Nephron progenitor cell (in vitro differentiated cells): Measurements from ENCODE around the gene CHRDL2.
"Not testable (repeated sequence)": the region's sequence is repeated elsewhere in the genome, so short reads cannot be mapped to it uniquely, and the experiment has no call there.

Source experiments
- DNase-seq: peaks from one replicate; pipeline ENCODE4 v3.0.0; 2021
- H3K27ac Mint-ChIP-seq: 2 replicates; pipeline ENCODE4 v1.8.0; 2021; ENCODE audit warnings: mild to moderate bottlenecking, moderate library complexity, mixed read lengths
- H3K27me3 Mint-ChIP-seq: 2 replicates; pipeline ENCODE4 v1.8.0; 2021; ENCODE audit warnings: mild to moderate bottlenecking, low read depth, mixed read lengths; ENCODE audit not compliant: poor library complexity
- H3K36me3 Mint-ChIP-seq: 2 replicates; pipeline ENCODE4 v1.8.0; 2021; ENCODE audit warnings: low read depth, mixed read lengths
- H3K4me1 Mint-ChIP-seq: 2 replicates; pipeline ENCODE4 v1.8.0; 2021; ENCODE audit warnings: mixed read lengths
- H3K4me3 Mint-ChIP-seq: 2 replicates; pipeline ENCODE4 v1.8.0; 2021; ENCODE audit warnings: mild to moderate bottlenecking, moderate library complexity, mixed read lengths
- H3K9me3 Mint-ChIP-seq: 2 replicates; pipeline ENCODE4 v1.8.0; 2021; ENCODE audit warnings: mild to moderate bottlenecking, moderate library complexity, mixed read lengths
- CTCF ChIP-seq: fragments of 200-600 bp; sonication (generic); IDR thresholded peaks from 2 replicates; pipeline ENCODE4 v1.5.0; 2021; ENCODE audit warnings: antibody characterized with exemption

The CHRDL2 gene

GRCh38 chr11:74766905-74767304 is 35.7 kb upstream of the CHRDL2 start:
- Mint-ChIP-seq H3K27ac (no peak overlapping the region), H3K9me3 (peaks cover 42% of the 10 kb centered on the region), H3K36me3 (peaks cover 44% of the 10 kb centered on the region), H3K4me3 (no peak overlapping the region), H3K4me1 (no peaks in the 10 kb centered on the region), H3K27me3 (no peaks in the 10 kb centered on the region)
- DNase-seq = no peak
- no peak for TF ChIP-seq CTCF

GRCh38 chr11:74756571-74756970 is 25.3 kb upstream of the CHRDL2 start:
- no peak for DNase-seq
- H3K27me3 Mint-ChIP-seq = no peaks in the 10 kb centered on the region
- no peak overlapping the region for H3K4me3 Mint-ChIP-seq
- no peaks in the 10 kb centered on the region for H3K4me1 Mint-ChIP-seq
- peaks cover 28% of the 10 kb centered on the region for H3K36me3 Mint-ChIP-seq
- TF ChIP-seq CTCF = no peak
- peaks cover 20% of the 10 kb centered on the region for H3K9me3 Mint-ChIP-seq
- no peak overlapping the region for H3K27ac Mint-ChIP-seq

GRCh38 chr11:74755395-74755995 is 24.3 kb upstream of the CHRDL2 start:
- no peak for TF ChIP-seq CTCF
- peaks cover 23% of the 10 kb centered on the region for H3K9me3 Mint-ChIP-seq
- H3K27ac Mint-ChIP-seq = no peak overlapping the region
- H3K4me3 Mint-ChIP-seq = no peak overlapping the region
- DNase-seq = no peak
- H3K27me3 Mint-ChIP-seq = no peaks in the 10 kb centered on the region
- H3K36me3 Mint-ChIP-seq = peaks cover 36% of the 10 kb centered on the region
- H3K4me1 Mint-ChIP-seq = peaks cover 5% of the 10 kb centered on the region

GRCh38 chr11:74754507-74755252 is 23.5 kb upstream of the CHRDL2 start:
- H3K27ac Mint-ChIP-seq = no peak overlapping the region
- H3K36me3 Mint-ChIP-seq = peaks cover 37% of the 10 kb centered on the region
- no peak for TF ChIP-seq CTCF
- H3K9me3 Mint-ChIP-seq = peaks cover 26% of the 10 kb centered on the region
- peaks cover 12% of the 10 kb centered on the region for H3K4me1 Mint-ChIP-seq
- H3K4me3 Mint-ChIP-seq = no peak overlapping the region
- DNase-seq = no peak
- H3K27me3 Mint-ChIP-seq = no peaks in the 10 kb centered on the region

- Mint-ChIP-seq H3K27ac (no peak overlapping the region), H3K4me1 (peaks cover 31% of the 10 kb centered on the region), H3K27me3 (no peaks in the 10 kb centered on the region), H3K9me3 (peaks cover 18% of the 10 kb centered on the region), H3K4me3 (peak overlapping the region; percentile 53), H3K36me3 (peaks cover 35% of the 10 kb centered on the region)
- DNase-seq = no peak
- no peak for TF ChIP-seq CTCF
Observed at GRCh38 chr11:74751303-74751702, 20.1 kb upstream of the CHRDL2 start.

GRCh38 chr11:74750598-74750997 is 19.4 kb upstream of the CHRDL2 start:
- not testable (repeated sequence) for DNase-seq, H3K27ac Mint-ChIP-seq, H3K27me3 Mint-ChIP-seq
- peaks cover 31% of the 10 kb centered on the region for H3K4me1 Mint-ChIP-seq
- peak overlapping the region; percentile 92 for H3K4me3 Mint-ChIP-seq
- peaks cover 12% of the 10 kb centered on the region for H3K9me3 Mint-ChIP-seq
- peaks cover 30% of the 10 kb centered on the region for H3K36me3 Mint-ChIP-seq
